Islet precursor cell (in vitro differentiated cells): Measurements from ENCODE around the gene LANCL2.
A peak's percentile ranks its signal among the peaks of the same experiment; 100 is the strongest.

ENCODE experiments used
- DNase-seq: peaks from one replicate; pipeline ENCODE4 v3.0.0-alpha.2; 2018

LANCL2 gene

GRCh38 chr7:55472928-55473725 lies 108.0 kb downstream of the LANCL2 start:
- peak; percentile 31 for DNase-seq

DNA sequence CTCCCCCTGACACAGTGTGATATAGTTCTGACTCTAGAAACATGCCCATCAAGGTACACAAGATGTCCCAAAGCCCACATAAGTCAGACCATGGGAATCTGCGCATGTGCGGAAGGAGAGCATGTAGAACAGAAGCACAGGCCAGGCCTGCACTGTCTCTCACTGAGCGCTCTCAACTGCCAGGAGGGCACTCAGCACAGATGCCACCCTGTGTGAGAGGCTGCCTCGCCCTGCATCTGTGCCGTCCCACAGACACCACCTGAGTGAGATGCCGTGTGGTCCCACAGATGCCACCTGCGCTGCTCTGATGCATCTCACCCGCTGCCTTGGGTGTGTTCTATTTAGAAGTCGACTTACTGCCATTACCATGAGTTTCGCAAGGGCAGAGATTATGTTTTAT lies 108.8 kb downstream of the LANCL2 start:
- no peak for DNase-seq

- DNase-seq, result peak; percentile 29
Measured at GRCh38 chr7:55474944-55475854, 110.1 kb downstream of the LANCL2 start.

DNA sequence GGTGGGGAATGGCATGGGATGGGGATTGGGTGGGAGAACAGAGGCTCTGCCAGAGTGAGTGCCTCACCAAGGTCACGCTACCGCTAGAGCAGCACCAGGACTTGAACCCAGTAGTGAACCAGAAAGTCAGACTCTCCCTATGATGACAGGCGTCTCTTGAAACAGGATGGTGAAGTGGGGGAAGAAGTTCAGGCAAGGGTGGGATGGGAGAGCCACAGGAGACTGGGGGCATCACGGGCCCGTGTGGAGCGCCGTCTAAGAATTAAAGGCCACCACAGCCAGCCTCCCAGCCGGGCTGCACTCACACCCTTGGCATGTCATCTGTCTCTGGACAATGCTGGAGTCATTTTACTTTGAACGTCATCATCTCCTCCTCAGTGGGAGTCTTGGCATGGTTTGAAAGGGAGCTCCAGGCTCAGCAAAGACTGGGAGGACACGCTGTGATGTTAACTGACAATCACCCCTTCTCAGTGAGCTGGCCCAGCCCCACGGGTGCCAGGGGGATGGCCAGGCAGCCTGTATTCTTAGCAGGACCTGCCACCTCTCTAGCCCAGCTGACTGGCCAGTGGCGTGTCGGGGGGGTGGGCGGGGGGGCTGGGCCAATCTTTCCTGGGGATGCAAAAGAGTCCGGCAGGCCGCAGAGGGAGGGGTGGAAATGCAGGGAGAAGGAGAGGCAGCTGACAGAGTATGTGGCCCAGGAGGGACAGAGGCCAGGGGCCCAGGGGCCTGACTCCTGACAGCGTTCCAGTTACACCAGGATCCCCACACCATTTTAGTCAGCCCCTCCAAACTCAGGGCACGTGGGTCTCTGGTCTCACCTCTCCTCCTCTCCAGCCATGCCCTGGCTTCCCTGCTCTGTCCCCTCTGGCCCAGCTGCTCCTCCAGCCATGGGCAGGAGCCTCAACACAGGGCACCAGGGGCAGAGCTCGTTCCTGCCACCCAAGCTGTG lies 111.0 kb downstream of the LANCL2 start:
- peak; percentile 24 for DNase-seq

DNA sequence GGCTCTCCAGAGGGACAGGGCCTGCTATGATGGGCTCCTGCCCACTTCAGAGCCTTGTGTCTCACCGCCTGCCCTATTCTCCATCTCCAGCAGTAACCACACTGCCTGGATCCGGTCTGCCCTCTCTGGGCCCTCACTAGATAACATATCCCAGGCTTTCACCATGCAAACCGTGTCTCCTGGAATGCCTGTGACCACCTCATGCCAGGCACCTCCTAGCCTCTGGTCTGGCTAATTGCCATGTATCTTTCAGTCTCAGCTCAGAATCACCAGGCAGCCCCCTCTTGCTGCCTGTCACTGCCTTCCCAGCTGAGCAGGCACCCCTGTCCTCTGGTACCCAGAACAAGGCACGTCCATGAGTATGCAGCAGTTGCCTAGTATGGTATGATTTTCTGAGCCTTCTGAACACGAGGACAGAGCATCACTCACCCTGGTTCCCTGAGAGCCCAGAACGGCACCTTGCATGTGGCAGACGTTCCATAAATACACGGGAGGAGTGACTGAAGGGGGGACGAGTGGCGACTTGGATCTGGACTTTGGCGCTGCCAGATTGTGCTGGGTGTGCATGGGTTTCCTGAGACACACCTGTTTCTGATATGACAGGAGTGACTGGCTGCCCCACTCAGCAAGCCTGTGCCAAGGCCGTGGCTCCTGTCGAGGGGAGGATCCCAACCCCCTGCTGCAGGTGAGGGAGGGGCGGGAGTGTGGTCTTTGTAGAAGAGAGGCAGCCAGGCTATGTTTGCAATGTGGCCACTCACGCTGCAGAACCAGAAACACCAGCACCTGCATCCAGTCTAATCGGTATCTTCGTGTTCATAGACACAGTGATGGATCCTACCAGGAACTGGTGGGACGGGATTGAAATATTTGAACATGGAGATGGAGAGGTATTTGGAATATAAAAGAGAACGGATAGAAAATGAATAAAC lies 112.0 kb downstream of the LANCL2 start:
- DNase-seq, result peak; percentile 41

- DNase-seq, result peak; percentile 49
Measured at GRCh38 chr7:55477781-55478374, 112.7 kb downstream of the LANCL2 start.

- DNase-seq, result no peak
Measured at GRCh38 chr7:55478700-55479099, 113.6 kb downstream of the LANCL2 start.

DNA sequence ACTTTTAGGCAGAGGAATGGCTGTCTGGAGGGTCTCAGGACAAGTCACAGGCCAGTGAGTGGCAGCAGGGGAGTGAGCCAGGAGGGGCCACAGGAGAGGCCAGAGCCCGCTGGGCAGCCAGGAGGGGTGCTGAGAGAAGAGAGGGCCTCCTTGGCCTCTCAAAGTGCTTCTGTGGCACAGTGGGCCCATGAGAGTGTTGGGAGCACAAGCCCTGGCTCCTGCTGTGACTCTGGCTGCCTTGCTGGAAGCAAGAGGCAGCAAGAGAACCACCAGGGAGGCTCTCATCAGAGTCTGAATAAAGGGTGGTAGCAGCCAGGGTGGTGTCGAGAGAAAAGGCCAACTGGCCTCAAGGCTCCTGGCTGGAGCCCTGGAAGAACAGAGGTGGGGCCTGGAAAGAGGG lies 116.0 kb downstream of the LANCL2 start:
- peak; percentile 38 for DNase-seq

DNA sequence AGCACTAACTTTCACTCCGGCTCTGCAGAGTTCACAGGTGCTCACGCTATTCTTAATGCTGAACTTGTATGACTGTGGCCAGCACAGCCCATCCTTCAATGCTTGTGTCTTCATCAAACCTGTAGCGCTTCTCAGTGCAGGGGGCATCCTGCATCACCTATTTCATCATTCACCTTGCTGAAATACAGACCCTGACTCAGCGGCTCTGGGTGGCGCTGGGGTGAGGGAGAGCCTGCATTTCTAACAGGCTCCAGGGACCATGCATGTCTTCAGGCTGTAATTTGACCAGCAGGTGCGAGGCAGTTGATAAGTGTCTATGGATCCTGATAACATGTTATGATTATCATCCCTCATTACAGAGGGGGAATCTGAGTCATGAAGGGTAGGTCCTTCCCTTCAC lies 117.9 kb downstream of the LANCL2 start:
- peak; percentile 37 for DNase-seq
